Ovary (tissue), 9 donors: ENCODE results near the gene DENND1A. TPM values are rescaled to one million over a fixed set of nuclear protein-coding genes. Genes with fewer than 3 reads are reported as not detected.

Experiments
- DNase-seq, 5 donors: peaks; one replicate each; pipeline ENCODE4 v3.0.0-alpha.2; 2019 to 2020
- H3K27ac ChIP-seq, 2 donors: fragments of 200-600 bp; one replicate each; pipeline versions ENCODE4 v1.5.1 to v1.8.0; 2019 to 2022
- H3K27me3 ChIP-seq: fragments of 200-600 bp; one replicate; pipeline ENCODE4 v1.8.0; 2022
- H3K36me3 ChIP-seq: fragments of 200-600 bp; sonication (generic); one replicate; pipeline ENCODE4 v1.5.1; 2019
- H3K4me1 ChIP-seq: one replicate; pipeline ENCODE4 v1.8.1; 2013; ENCODE audit warnings: mild to moderate bottlenecking, moderate library complexity; ENCODE audit not compliant: insufficient read depth
- H3K4me3 ChIP-seq: fragments of 200-600 bp; sonication (generic); one replicate; pipeline ENCODE4 v1.5.1; 2017
- H3K9me3 ChIP-seq, 2 donors: fragments of 200-600 bp in 1 of 2; sonication (generic) in 1 of 2; one replicate each; pipeline versions ENCODE4 v1.5.1 to v1.8.1; 2013 to 2019; ENCODE audit warnings: mild to moderate bottlenecking in 1 of 2, moderate library complexity in 1 of 2
- CTCF ChIP-seq, 3 donors: fragments of 450-650 bp in 2 of 3; fragments of 200-600 bp in 1 of 3; IDR thresholded peaks; one replicate each; pipeline versions ENCODE4 v1.5.1 to v1.8.0; 2016 to 2022; ENCODE audit warnings: antibody characterized with exemption in 3 of 3, mild to moderate bottlenecking in 1 of 3
- EP300 ChIP-seq: sonication (generic); formaldehyde crosslinking; IDR thresholded peaks from one replicate; pipeline ENCODE4 v1.6.1; 2017; ENCODE audit warnings: antibody characterized with exemption
- POLR2A ChIP-seq: fragments of 450-650 bp; IDR thresholded peaks from one replicate; pipeline ENCODE4 v1.6.1; 2017; ENCODE audit warnings: antibody characterized with exemption, mild to moderate bottlenecking, moderate library complexity
- WGBS, 3 donors: extraction: QIAGEN DNeasy Blood & Tissue Kit in 1 of 3; methylation state at CpG; one replicate each; pipeline versions ENCODE4 v1.1.5 to v1.1.7; 2013 to 2017; 5-methylcytosine and 5-hydroxymethylcytosine counted together
- intact Hi-C, 4 donors: fragments of 100-400 bp; cut with DNase I; formaldehyde crosslinking; loops; one replicate each; pipeline versions ENCODE4 v1.11.0 to v1.15.1; 2022 to 2023
- polyA plus RNA-seq, 2 donors: library from polyadenylated mRNA; stranded (reverse); fragments of 200-250 nt in 1 of 2; fragments of 350-450 nt in 1 of 2; fragmentation: Illumina TruSeq in 1 of 2; extraction: RNeasy Lipid Tissue Mini Kit (QIAGEN cat#74804) in 1 of 2; gene quantifications; one replicate each; pipeline ENCODE4 v1.2.3, GENCODE V29; 2013 to 2014
- total RNA-seq, 7 donors: library from RNA; depleted of rRNA in 2 of 7; stranded (reverse); fragments of >200 nt in 2 of 7; fragmentation: NEBNext Ultra II Directional in 3 of 7; extraction: Animal tissue kit (Norgen Biotek cat#: 25700) in 3 of 7; gene quantifications; one replicate each; pipeline versions ENCODE4 v1.1.0 to v1.2.4, GENCODE V29; 2016 to 2023
- donor health status: DM: no; HTN: no; CAD: no; lungs with moderate emphysema.
- donor health status: DM: no; HTN: no; CAD: no.
- donor health status: Bipolar disorder and iron deficiency.
- donor health status: DM: yes; HTN: yes; CAD: no.
- donor health status: DM: no; HTN: no; CAD: no.
- donor health status: DM: yes; HTN: yes; CAD: no.

Gene DENND1A
- total and polyA plus RNA-seq, 9 donors, result 10.4 to 24.5 (median 17.1) TPM

- Histone ChIP-seq H3K27ac (no peak overlapping the region), H3K36me3 (no peaks in the 10 kb centered on the region), H3K4me3 (no peak overlapping the region), H3K27me3 (no peaks in the 10 kb centered on the region), H3K9me3 (no peaks in the 10 kb centered on the region), H3K4me1 (no peaks in the 10 kb centered on the region)
- intact Hi-C loops, result loop anchor here in 1 of 4 donors (10.0 kb wide), 3 partner anchors 274 to 894 kb away; no protein-coding TSS in a partner anchor
- WGBS, 3 donors, result 63 to 74% (median 68%) methylated on average over 2 of the region's 2 CpGs
- TF ChIP-seq CTCF (IDR thresholded peaks at IDR 0.05), result no peak
- no peak for TF ChIP-seq EP300
- no peak for TF ChIP-seq POLR2A
- no peak for DNase-seq
Observed at GRCh38 chr9:123359106-123359505, 570.8 kb downstream of the DENND1A start.

DNA sequence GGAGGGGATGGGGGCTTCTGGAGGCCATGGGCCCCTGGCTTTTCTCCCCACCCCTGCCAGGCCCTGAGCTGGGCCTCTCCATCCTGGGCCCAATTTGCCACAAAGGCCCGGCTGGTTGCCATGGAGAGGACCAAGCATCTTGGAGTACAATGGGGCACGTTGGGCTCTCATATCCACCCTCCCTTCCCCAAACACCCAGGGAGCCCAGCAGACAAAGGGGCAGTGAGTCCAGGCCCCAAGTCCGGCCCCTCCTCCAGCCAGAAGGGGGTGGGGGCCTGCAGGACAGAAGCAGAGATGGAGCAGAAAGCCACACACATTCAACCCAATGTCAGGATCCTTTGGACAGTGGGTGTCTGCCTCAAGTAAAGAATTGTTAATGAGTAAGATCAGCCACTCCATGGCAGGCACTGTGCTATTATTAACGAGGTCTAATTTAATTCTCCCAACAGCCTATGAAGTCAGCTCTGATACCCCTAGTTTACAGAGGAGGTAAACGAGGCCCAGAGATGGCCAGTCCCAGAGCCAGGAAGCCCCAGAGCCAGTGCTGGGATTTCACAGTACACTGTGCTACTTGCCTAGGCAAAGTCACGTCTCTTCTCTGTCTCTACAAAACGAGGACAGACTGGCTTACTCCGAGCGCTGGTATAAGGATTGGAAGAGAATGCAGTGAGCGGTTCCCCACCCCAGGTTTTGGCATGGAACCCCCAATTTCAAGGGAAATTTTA lies 571.6 kb downstream of the DENND1A start:
- Histone ChIP-seq H3K4me3 (no peak overlapping the region), H3K4me1 (peaks cover 2% of the 10 kb centered on the region), H3K27ac (no peak overlapping the region), H3K9me3 (no peaks in the 10 kb centered on the region), H3K36me3 (no peaks in the 10 kb centered on the region), H3K27me3 (no peaks in the 10 kb centered on the region)
- intact Hi-C loops, result loop anchor here in 1 of 4 donors (10.0 kb wide), 3 partner anchors 274 to 894 kb away; no protein-coding TSS in a partner anchor
- TF ChIP-seq CTCF (IDR thresholded peaks at IDR 0.05), result no peak
- TF ChIP-seq EP300, result no peak
- no peak for TF ChIP-seq POLR2A
- 74 to 88% (median 78%) methylated on average over 10 of the region's 10 CpGs for WGBS, 3 donors
- DNase-seq, result no peak

GRCh38 chr9:123357743-123358059 lies 572.2 kb downstream of the DENND1A start:
- H3K36me3 ChIP-seq, result no peaks in the 10 kb centered on the region
- TF ChIP-seq CTCF (IDR thresholded peaks at IDR 0.05) (no peak), POLR2A (no peak), EP300 (no peak)
- H3K4me1 ChIP-seq, result peaks cover 2% of the 10 kb centered on the region
- H3K27ac ChIP-seq, result no peak overlapping the region
- no peaks in the 10 kb centered on the region for H3K27me3 ChIP-seq
- H3K9me3 ChIP-seq, result no peaks in the 10 kb centered on the region
- DNase-seq, result peak in 1 of 5 donors; percentile 9
- no peak overlapping the region for H3K4me3 ChIP-seq
- WGBS, 3 donors, result 93 to 97% (median 94%) methylated on average over 2 of the region's 2 CpGs
- intact Hi-C loops, result loop anchor here in 1 of 4 donors (10.0 kb wide), 3 partner anchors 273 to 893 kb away; no protein-coding TSS in a partner anchor

- no peak for TF ChIP-seq CTCF (IDR thresholded peaks at IDR 0.05)
- no peak for TF ChIP-seq EP300
- no peak for TF ChIP-seq POLR2A
- Histone ChIP-seq H3K4me3 (peak overlapping the region; percentile 29), H3K36me3 (no peaks in the 10 kb centered on the region), H3K9me3 (no peaks in the 10 kb centered on the region), H3K27ac (no peak overlapping the region), H3K4me1 (peaks cover 2% of the 10 kb centered on the region), H3K27me3 (no peaks in the 10 kb centered on the region)
- no peak for DNase-seq
- 68 to 71% (median 70%) methylated on average over 17 to 19 of the region's 19 CpGs for WGBS, 3 donors
- intact Hi-C loops, result loop anchor here in 1 of 4 donors (10.0 kb wide), 3 partner anchors 272 to 892 kb away; no protein-coding TSS in a partner anchor
Observed at GRCh38 chr9:123356851-123357742, 572.8 kb downstream of the DENND1A start.
